NCI-H2107 (cell line): ENCODE results near the gene TTC19.
"Not testable (repeated sequence)": the region's sequence is repeated elsewhere in the genome, so short reads cannot be mapped to it uniquely, and the experiment has no call there.

Experiments
- DNase-seq: peaks from one replicate; lab custom pipeline; 2025; lab: John Stamatoyannopoulos, UW

TTC19 gene

GRCh38 chr17:16033729-16034349 is 34.2 kb downstream of the TTC19 start:
- no peak for DNase-seq

- DNase-seq: no peak
Measured at GRCh38 chr17:16036261-16036660, 36.6 kb downstream of the TTC19 start.

DNA sequence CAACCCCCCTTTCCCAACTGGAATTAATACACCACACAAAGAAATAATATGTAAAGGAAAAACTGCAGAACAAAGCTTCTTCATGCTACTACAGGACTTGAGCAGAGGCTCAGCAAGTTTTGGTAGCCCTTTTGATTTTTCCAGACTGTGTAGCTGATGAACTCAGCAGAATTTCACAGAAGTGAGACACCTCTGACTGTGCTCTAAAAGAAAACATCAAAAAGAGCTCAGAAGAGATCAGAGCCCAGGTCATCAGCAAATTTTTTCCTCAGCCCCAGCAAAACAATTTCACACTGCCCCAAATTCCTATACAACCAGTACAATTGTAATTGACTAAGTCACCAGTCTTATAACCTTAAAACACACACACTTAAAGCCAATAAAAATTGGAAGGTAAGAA is 38.0 kb downstream of the TTC19 start:
- no peak for DNase-seq

- DNase-seq: no peak
Measured at GRCh38 chr17:16040710-16041251, 41.2 kb downstream of the TTC19 start.

DNA sequence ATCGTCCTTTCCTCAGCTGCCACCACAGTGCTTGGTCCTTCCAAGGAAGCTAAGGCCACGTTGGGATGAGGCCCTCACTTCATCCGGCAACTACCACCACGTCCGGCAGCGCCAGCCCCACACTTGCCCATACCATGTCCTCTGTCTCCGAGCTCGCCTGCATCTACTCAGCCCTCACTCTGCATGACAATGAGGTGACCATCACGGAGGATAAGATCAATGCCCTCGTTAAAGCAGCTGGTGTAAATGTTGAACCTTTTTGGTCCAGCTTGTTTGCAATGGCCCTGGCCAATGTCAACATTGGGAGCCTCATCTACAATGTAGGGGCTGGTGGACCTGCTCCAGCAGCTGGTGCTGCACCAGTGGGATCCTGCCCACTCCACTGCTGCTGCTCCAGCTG is 44.9 kb downstream of the TTC19 start:
- DNase-seq: no peak

- no peak for DNase-seq
Measured at GRCh38 chr17:16046966-16047365, 47.3 kb downstream of the TTC19 start.

- DNase-seq: no peak
Measured at GRCh38 chr17:16048811-16049449, 49.3 kb downstream of the TTC19 start.

DNA sequence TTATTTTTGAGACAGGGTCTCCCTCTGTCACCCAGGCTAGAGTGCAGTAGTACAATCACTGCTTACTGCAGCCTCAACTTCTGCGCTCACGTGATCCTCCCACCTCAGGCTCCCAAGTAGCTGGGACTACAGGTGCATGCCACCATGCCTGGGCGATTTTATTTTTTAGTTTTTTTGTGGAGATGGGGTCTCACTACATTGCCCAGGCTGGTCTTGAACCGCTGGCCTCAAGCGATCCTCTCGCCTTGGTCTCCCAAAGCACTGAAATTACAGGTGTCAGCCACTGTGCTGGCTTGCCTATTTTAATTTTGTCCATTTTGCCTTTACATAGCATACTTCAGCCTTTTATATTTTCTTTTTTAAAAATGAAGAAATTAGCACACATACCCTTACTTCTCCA is 51.2 kb downstream of the TTC19 start:
- no peak for DNase-seq

- no peak for DNase-seq
Measured at GRCh38 chr17:16052486-16052885, 52.9 kb downstream of the TTC19 start.

DNA sequence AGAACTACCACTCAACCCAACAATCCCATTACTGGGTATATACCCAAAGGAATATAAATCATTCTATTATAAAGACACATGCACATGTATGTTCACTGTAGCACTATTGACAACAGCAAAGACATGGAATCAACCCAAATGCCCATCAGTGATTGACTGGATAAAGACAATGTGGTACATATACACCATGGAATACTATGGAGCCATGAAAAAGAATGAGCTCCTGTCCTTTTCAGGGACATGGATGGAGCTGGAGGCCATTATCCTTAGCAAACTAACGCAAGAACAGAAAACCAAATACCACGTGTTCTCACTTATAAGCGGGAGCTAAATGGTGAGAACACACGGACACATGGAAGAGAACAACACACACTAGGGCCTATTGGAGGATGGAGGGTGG is 55.5 kb downstream of the TTC19 start:
- DNase-seq: not testable (repeated sequence)

- no peak for DNase-seq
Measured at GRCh38 chr17:16061631-16062030, 62.0 kb downstream of the TTC19 start.

DNA sequence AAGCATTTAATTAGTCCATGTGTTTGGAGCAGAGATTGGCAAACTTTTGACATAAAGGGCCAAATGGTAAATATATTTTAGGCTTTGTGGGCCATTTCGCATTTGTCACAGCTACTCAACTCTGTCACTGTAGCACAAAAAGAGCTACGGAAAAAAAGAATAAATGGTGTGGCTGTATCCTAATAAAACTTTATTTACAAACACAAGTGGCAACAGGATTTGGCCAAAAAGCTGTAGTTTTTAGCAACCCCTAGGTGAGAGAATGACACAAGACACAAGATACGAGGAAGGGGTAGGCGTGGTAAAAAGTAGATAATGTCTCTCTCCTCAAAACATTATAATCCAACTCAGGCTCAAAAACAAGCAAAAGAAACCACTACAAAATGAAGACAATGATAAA is 66.5 kb downstream of the TTC19 start:
- no peak for DNase-seq

DNA sequence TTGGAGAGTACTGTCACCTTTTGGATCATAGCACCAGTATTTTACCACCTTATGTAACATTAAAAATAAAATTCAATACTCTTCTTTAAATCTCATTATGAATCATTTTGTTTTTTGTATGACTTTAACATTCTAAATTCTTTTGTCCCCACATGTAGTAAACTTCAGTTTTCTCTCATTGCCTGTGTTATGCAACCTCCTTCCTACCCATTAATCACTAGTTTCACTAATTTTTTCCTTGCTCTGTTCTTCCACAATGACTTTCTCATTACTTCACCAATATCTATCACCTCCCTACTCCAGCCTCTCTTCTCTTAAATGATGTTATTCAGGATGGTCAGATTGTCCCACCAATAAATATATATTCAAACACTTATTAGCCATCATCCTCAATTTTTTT is 68.7 kb downstream of the TTC19 start:
- no peak for DNase-seq

- DNase-seq: no peak
Measured at GRCh38 chr17:16072031-16072430, 72.4 kb downstream of the TTC19 start.

GRCh38 chr17:16073845-16074244 is 74.2 kb downstream of the TTC19 start:
- no peak for DNase-seq

GRCh38 chr17:16074423-16074822 is 74.8 kb downstream of the TTC19 start:
- DNase-seq: no peak

GRCh38 chr17:16075949-16076348 is 76.3 kb downstream of the TTC19 start:
- no peak for DNase-seq
